ENCODE results near the gene SH3BP5.
"Not testable (repeated sequence)": the region's sequence is repeated elsewhere in the genome, so short reads cannot be mapped to it uniquely, and the experiment has no call there.

Gene SH3BP5

GRCh38 chr3:15356176-15356575, 23.8 kb upstream of the SH3BP5 start:
- Mint-ChIP-seq H3K36me3 (ENCODE audit: low read depth) (peaks cover 10% of the 10 kb centered on the region), H3K9me3 (peaks cover 11% of the 10 kb centered on the region), H3K27ac (peak overlapping the region; percentile 95), H3K27me3 (ENCODE audit: low read depth) (no peaks in the 10 kb centered on the region), H3K4me3 (peak overlapping the region; percentile 72), H3K4me1 (ENCODE audit: low read depth) (peaks cover 49% of the 10 kb centered on the region)

DNA sequence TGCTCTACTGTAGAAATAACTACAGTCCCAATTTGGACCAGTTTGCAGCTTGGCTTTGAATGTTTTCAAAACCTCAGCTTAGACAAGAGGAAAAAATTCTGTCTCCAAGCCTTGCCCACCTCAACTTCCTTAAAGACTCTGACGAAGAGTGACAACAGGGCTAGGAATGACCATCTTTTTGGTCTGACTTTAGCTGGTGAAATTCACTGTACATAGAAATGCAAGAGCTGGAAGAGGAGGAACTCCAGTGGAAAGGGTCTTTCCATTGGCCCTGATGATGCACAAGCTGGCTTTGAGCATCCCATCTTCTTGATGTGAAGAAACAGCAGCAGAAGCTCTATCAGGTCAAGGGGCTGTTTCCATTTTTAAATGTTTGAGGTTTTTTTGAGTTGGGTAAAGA, 22.7 kb upstream of the SH3BP5 start:
- peaks cover 17% of the 10 kb centered on the region for H3K36me3 Mint-ChIP-seq (ENCODE audit: low read depth)
- H3K27ac Mint-ChIP-seq = peak overlapping the region; percentile 95
- peaks cover 43% of the 10 kb centered on the region for H3K4me1 Mint-ChIP-seq (ENCODE audit: low read depth)
- H3K9me3 Mint-ChIP-seq = peaks cover 18% of the 10 kb centered on the region
- H3K4me3 Mint-ChIP-seq = no peak overlapping the region
- H3K27me3 Mint-ChIP-seq (ENCODE audit: low read depth) = no peaks in the 10 kb centered on the region

GRCh38 chr3:15354485-15354884, 22.1 kb upstream of the SH3BP5 start:
- Mint-ChIP-seq H3K4me3 (no peak overlapping the region), H3K4me1 (ENCODE audit: low read depth) (peaks cover 43% of the 10 kb centered on the region), H3K36me3 (ENCODE audit: low read depth) (peaks cover 19% of the 10 kb centered on the region), H3K27ac (peak overlapping the region; percentile 95), H3K27me3 (ENCODE audit: low read depth) (no peaks in the 10 kb centered on the region), H3K9me3 (peaks cover 21% of the 10 kb centered on the region)

GRCh38 chr3:15350141-15350540, 17.8 kb upstream of the SH3BP5 start:
- no peak overlapping the region for H3K27ac Mint-ChIP-seq
- no peaks in the 10 kb centered on the region for H3K27me3 Mint-ChIP-seq (ENCODE audit: low read depth)
- H3K4me3 Mint-ChIP-seq = no peak overlapping the region
- peaks cover 24% of the 10 kb centered on the region for H3K9me3 Mint-ChIP-seq
- H3K36me3 Mint-ChIP-seq (ENCODE audit: low read depth) = peaks cover 22% of the 10 kb centered on the region
- peaks cover 47% of the 10 kb centered on the region for H3K4me1 Mint-ChIP-seq (ENCODE audit: low read depth)

GRCh38 chr3:15349438-15349837, 17.1 kb upstream of the SH3BP5 start:
- Mint-ChIP-seq H3K4me1 (ENCODE audit: low read depth) (peaks cover 41% of the 10 kb centered on the region), H3K9me3 (peaks cover 24% of the 10 kb centered on the region), H3K36me3 (ENCODE audit: low read depth) (peaks cover 23% of the 10 kb centered on the region)
- not testable (repeated sequence) for H3K27me3 Mint-ChIP-seq (ENCODE audit: low read depth); H3K27ac Mint-ChIP-seq; H3K4me3 Mint-ChIP-seq

GRCh38 chr3:15348246-15348645, 15.9 kb upstream of the SH3BP5 start:
- Mint-ChIP-seq H3K4me3 (peak overlapping the region; percentile 10), H3K9me3 (peaks cover 24% of the 10 kb centered on the region), H3K27me3 (ENCODE audit: low read depth) (no peaks in the 10 kb centered on the region), H3K36me3 (ENCODE audit: low read depth) (peaks cover 23% of the 10 kb centered on the region), H3K27ac (peak overlapping the region; percentile 41), H3K4me1 (ENCODE audit: low read depth) (peaks cover 41% of the 10 kb centered on the region)

- Mint-ChIP-seq H3K36me3 (ENCODE audit: low read depth) (peaks cover 20% of the 10 kb centered on the region), H3K27ac (peak overlapping the region; percentile 82), H3K27me3 (ENCODE audit: low read depth) (no peaks in the 10 kb centered on the region), H3K4me1 (ENCODE audit: low read depth) (peaks cover 40% of the 10 kb centered on the region), H3K9me3 (peaks cover 24% of the 10 kb centered on the region), H3K4me3 (peak overlapping the region; percentile 72)
Observed at GRCh38 chr3:15347737-15348110, 15.3 kb upstream of the SH3BP5 start.

GRCh38 chr3:15347063-15347736, 14.8 kb upstream of the SH3BP5 start:
- Mint-ChIP-seq H3K4me1 (ENCODE audit: low read depth) (peaks cover 36% of the 10 kb centered on the region), H3K4me3 (peak overlapping the region; percentile 72), H3K27me3 (ENCODE audit: low read depth) (no peaks in the 10 kb centered on the region), H3K27ac (peak overlapping the region; percentile 82), H3K9me3 (peaks cover 22% of the 10 kb centered on the region), H3K36me3 (ENCODE audit: low read depth) (peaks cover 20% of the 10 kb centered on the region)

GRCh38 chr3:15346516-15346915, 14.1 kb upstream of the SH3BP5 start:
- H3K9me3 Mint-ChIP-seq = peaks cover 15% of the 10 kb centered on the region
- peaks cover 19% of the 10 kb centered on the region for H3K36me3 Mint-ChIP-seq (ENCODE audit: low read depth)
- H3K27ac Mint-ChIP-seq = no peak overlapping the region
- no peak overlapping the region for H3K4me3 Mint-ChIP-seq
- no peaks in the 10 kb centered on the region for H3K27me3 Mint-ChIP-seq (ENCODE audit: low read depth)
- peaks cover 32% of the 10 kb centered on the region for H3K4me1 Mint-ChIP-seq (ENCODE audit: low read depth)

DNA sequence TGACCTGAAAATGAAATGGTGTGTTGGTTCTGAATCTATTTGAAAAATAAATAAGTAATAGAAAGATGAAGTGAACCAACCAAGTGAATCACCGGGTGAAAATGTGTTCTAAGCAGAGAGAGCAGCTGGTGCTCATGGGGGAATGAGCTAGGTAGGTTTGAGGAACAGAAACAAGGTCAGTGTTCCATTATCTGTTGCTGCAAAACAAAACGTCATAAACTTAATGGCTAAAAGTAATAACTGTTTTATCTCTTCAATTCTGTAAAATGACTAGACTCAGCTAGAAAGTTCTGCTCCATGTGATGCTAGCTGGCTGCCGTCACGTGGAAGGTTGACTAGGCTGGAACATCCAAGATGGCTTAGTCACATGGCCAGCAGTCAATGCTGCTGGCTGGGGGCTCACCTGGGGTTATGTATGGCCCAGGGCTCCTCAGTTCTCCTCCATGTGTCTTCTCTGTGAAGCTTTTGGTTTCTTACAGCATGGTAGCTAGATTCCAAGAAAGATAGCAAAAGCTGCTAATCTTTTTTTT, 13.3 kb upstream of the SH3BP5 start:
- Mint-ChIP-seq H3K27ac (no peak overlapping the region), H3K4me1 (ENCODE audit: low read depth) (peaks cover 38% of the 10 kb centered on the region), H3K9me3 (peaks cover 11% of the 10 kb centered on the region), H3K27me3 (ENCODE audit: low read depth) (peaks cover 4% of the 10 kb centered on the region), H3K36me3 (ENCODE audit: low read depth) (peaks cover 14% of the 10 kb centered on the region), H3K4me3 (peak overlapping the region; percentile 15)

- Mint-ChIP-seq H3K27ac (no peak overlapping the region), H3K36me3 (ENCODE audit: low read depth) (peaks cover 9% of the 10 kb centered on the region), H3K27me3 (ENCODE audit: low read depth) (peaks cover 4% of the 10 kb centered on the region), H3K9me3 (peaks cover 6% of the 10 kb centered on the region), H3K4me3 (no peak overlapping the region), H3K4me1 (ENCODE audit: low read depth) (peaks cover 37% of the 10 kb centered on the region)
Observed at GRCh38 chr3:15345066-15345607, 12.8 kb upstream of the SH3BP5 start.

GRCh38 chr3:15342945-15343344, 10.6 kb upstream of the SH3BP5 start:
- Mint-ChIP-seq H3K4me1 (ENCODE audit: low read depth) (peaks cover 35% of the 10 kb centered on the region), H3K27me3 (ENCODE audit: low read depth) (peaks cover 4% of the 10 kb centered on the region), H3K9me3 (no peaks in the 10 kb centered on the region), H3K36me3 (ENCODE audit: low read depth) (peaks cover 6% of the 10 kb centered on the region), H3K4me3 (no peak overlapping the region), H3K27ac (no peak overlapping the region)

DNA sequence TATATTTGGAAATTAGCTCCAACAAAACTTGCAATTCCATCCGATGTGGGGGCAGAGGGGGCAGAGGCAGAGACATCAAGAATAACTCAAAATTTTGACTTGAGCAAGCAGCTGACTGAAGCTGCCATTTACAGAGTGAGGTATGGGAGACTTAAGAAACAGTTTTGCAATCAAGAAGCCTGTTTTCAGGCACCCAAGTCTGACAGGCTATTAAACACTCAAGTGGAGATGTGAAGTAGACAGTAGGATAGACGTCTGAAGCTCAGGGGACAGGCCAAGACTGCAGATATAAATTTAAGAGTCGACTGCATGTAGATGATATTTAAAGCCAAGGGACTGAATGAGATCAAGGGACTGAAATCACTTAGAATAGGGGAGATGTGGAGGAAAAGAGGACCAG, 9.9 kb upstream of the SH3BP5 start:
- Mint-ChIP-seq H3K4me3 (no peak overlapping the region), H3K27me3 (ENCODE audit: low read depth) (peaks cover 4% of the 10 kb centered on the region), H3K4me1 (ENCODE audit: low read depth) (peaks cover 29% of the 10 kb centered on the region), H3K36me3 (ENCODE audit: low read depth) (peaks cover 4% of the 10 kb centered on the region), H3K9me3 (no peaks in the 10 kb centered on the region), H3K27ac (no peak overlapping the region)

- Mint-ChIP-seq H3K4me3 (no peak overlapping the region), H3K9me3 (no peaks in the 10 kb centered on the region), H3K36me3 (ENCODE audit: low read depth) (peaks cover 1% of the 10 kb centered on the region), H3K4me1 (ENCODE audit: low read depth) (peaks cover 22% of the 10 kb centered on the region), H3K27me3 (ENCODE audit: low read depth) (peaks cover 4% of the 10 kb centered on the region), H3K27ac (no peak overlapping the region)
Observed at GRCh38 chr3:15341030-15341726, 8.8 kb upstream of the SH3BP5 start.

- Mint-ChIP-seq H3K27ac (no peak overlapping the region), H3K4me1 (ENCODE audit: low read depth) (peaks cover 15% of the 10 kb centered on the region), H3K27me3 (ENCODE audit: low read depth) (peaks cover 4% of the 10 kb centered on the region), H3K36me3 (ENCODE audit: low read depth) (no peaks in the 10 kb centered on the region), H3K4me3 (no peak overlapping the region), H3K9me3 (no peaks in the 10 kb centered on the region)
Observed at GRCh38 chr3:15339786-15340215, 7.4 kb upstream of the SH3BP5 start.

Data from T-helper 1 cell treated with Interleukin-12 subunit alpha and Interleukin-12 subunit beta and Interleukin-4 antibody, amounts not matched to agents 30 μg/mL and 1 μg/mL, for 36 hours (primary cell).